ENCODE results near the gene CFAP43.

- no peak for TF ChIP-seq POLR2AphosphoS5 (IDR thresholded peaks at IDR 0.05; ENCODE audit: insufficient read depth in 1 of 2, low read depth in 1 of 2)
- no peak for TF ChIP-seq CTCF (IDR thresholded peaks at IDR 0.05)
- no peak for TF ChIP-seq POLR2A (IDR thresholded peaks at IDR 0.05)
Measured at GRCh38 chr10:104268405-104268712, 36.2 kb upstream of the CFAP43 start.
